Sigmoid colon (tissue), 7 donors: ENCODE results near the gene SERPINA9. TPM values are rescaled to one million over a fixed set of nuclear protein-coding genes. Genes with fewer than 3 reads are reported as not detected.

Experiments
- DNase-seq: peaks from one replicate; pipeline ENCODE4 v3.0.0-alpha.2; 2019
- H3K27ac ChIP-seq, 4 donors: fragments of 200-600 bp; sonication (generic); one replicate each; pipeline ENCODE4 v1.5.1; 2016 to 2019; ENCODE audit warnings: mild to moderate bottlenecking in 1 of 4
- H3K27me3 ChIP-seq, 3 donors: fragments of 200-600 bp; sonication (generic); one replicate each; pipeline ENCODE4 v1.5.1; 2019; ENCODE audit warnings: mild to moderate bottlenecking in 1 of 3
- H3K36me3 ChIP-seq, 4 donors: fragments of 200-600 bp; sonication (generic); one replicate each; pipeline ENCODE4 v1.5.1; 2016 to 2019
- H3K4me1 ChIP-seq, 4 donors: fragments of 200-600 bp; sonication (generic); one replicate each; pipeline ENCODE4 v1.5.1; 2017 to 2019
- H3K4me3 ChIP-seq, 4 donors: fragments of 200-600 bp; sonication (generic); one replicate each; pipeline ENCODE4 v1.5.1; 2017 to 2019; ENCODE audit warnings: mild to moderate bottlenecking in 2 of 4, moderate library complexity in 1 of 4
- H3K9me3 ChIP-seq, 4 donors: fragments of 200-600 bp in 3 of 4; sonication (generic) in 3 of 4; one replicate each; pipeline versions ENCODE4 v1.5.1 to v1.6.1; 2013 to 2019
- EP300 ChIP-seq, 4 donors: sonication (generic); formaldehyde crosslinking; IDR thresholded peaks; one replicate each; pipeline ENCODE4 v1.6.1; 2017; ENCODE audit warnings: antibody characterized with exemption in 4 of 4
- POLR2A ChIP-seq, 2 donors: fragments of 450-650 bp; IDR thresholded peaks; one replicate each; pipeline ENCODE4 v1.6.1; 2016; ENCODE audit warnings: antibody characterized with exemption in 2 of 2, mild to moderate bottlenecking in 2 of 2, moderate library complexity in 2 of 2
- POLR2AphosphoS5 ChIP-seq, 4 donors: sonication (generic); formaldehyde crosslinking; IDR thresholded peaks; one replicate each; pipeline ENCODE4 v1.6.1; 2017; ENCODE audit warnings: antibody characterized with exemption in 4 of 4
- WGBS, 2 donors: extraction: QIAGEN DNeasy Blood & Tissue Kit; methylation state at CpG; one replicate each; pipeline ENCODE4 v1.1.7; 2013; 5-methylcytosine and 5-hydroxymethylcytosine counted together
- intact Hi-C: fragments of 100-400 bp; cut with DNase I; formaldehyde crosslinking; loops from one replicate; pipeline ENCODE4 v1.15.1; 2023
- polyA plus RNA-seq, 3 donors: library from polyadenylated mRNA; stranded (reverse); fragments of 200-250 nt; gene quantifications; one replicate each; pipeline ENCODE4 v1.2.3, GENCODE V29; 2013
- total RNA-seq, 4 donors: library from RNA; depleted of rRNA; stranded (reverse); fragments of >200 nt; gene quantifications; one replicate each; pipeline ENCODE4 v1.1.0, GENCODE V29; 2016
- TF ChIP-seq, protein P1 (sequence below), 4 experiments: fragments of 450-650 bp in 3 of 4; fragments of 200-600 bp in 1 of 4; IDR thresholded peaks; one replicate each; pipeline ENCODE4 v1.5.1; 2016 to 2019; ENCODE audit warnings: antibody characterized with exemption in 4 of 4, mild to moderate bottlenecking in 3 of 4, moderate library complexity in 2 of 4
- donor health status: healthy with polysubstance abuse.
- donor health status: Bipolar disorder and iron deficiency.
- donor health status: healthy.

The SERPINA9 gene
- total and polyA plus RNA-seq, 7 donors: 0.80 TPM; not detected in 6

- Histone ChIP-seq H3K4me1 (no peaks in the 10 kb centered on the region), H3K36me3 (no peaks in the 10 kb centered on the region), H3K27me3 (no peaks in the 10 kb centered on the region), H3K9me3 (no peaks in the 10 kb centered on the region), H3K4me3 (no peak overlapping the region), H3K27ac (no peak overlapping the region)
- no peak for DNase-seq
- 52 to 56% methylated on average over 5 of the region's 5 CpGs for WGBS, 2 donors
- intact Hi-C loops: no loop called here
- TF ChIP-seq, protein P1, sequence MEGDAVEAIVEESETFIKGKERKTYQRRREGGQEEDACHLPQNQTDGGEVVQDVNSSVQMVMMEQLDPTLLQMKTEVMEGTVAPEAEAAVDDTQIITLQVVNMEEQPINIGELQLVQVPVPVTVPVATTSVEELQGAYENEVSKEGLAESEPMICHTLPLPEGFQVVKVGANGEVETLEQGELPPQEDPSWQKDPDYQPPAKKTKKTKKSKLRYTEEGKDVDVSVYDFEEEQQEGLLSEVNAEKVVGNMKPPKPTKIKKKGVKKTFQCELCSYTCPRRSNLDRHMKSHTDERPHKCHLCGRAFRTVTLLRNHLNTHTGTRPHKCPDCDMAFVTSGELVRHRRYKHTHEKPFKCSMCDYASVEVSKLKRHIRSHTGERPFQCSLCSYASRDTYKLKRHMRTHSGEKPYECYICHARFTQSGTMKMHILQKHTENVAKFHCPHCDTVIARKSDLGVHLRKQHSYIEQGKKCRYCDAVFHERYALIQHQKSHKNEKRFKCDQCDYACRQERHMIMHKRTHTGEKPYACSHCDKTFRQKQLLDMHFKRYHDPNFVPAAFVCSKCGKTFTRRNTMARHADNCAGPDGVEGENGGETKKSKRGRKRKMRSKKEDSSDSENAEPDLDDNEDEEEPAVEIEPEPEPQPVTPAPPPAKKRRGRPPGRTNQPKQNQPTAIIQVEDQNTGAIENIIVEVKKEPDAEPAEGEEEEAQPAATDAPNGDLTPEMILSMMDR (IDR thresholded peaks at IDR 0.05): no peak
- TF ChIP-seq EP300 (IDR thresholded peaks at IDR 0.05): no peak
- TF ChIP-seq POLR2AphosphoS5 (IDR thresholded peaks at IDR 0.05): no peak
- no peak for TF ChIP-seq POLR2A (IDR thresholded peaks at IDR 0.05)
Observed at GRCh38 chr14:94521375-94522114, 45.5 kb upstream of the SERPINA9 start.

DNA sequence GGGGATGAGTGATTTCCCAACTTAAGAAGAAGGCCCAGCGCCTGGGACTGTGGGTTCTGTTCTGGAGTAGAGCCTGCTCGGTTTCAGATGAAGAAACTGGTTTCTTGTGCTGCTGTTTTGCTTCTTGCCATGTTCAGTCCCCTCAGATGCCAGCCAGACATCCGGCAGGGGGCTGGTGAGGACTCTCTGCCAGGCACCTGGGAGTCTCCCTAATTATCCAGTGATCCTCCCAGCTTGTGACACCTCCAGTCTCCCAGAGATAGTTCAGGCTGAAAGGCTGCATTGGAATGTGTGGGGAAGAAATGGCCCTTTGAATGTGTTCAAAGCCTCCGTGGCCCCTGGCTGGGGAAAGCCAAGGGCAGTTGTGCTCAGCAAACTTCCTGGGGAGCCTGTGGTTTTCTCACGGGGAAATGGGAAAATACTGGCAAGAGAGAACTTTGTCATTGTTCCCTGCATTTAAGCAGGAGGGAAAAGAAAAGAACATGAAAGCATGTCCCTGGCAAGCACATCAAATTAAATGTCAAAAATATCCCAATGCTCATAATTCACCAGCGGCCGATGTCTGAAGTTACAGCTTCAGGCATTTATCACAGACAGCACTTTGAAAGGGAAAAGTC is 41.8 kb upstream of the SERPINA9 start:
- TF ChIP-seq EP300 (IDR thresholded peaks at IDR 0.05) (no peak), POLR2AphosphoS5 (IDR thresholded peaks at IDR 0.05) (peak in 1 of 4 donors; percentile 57)
- H3K4me3 ChIP-seq: no peak overlapping the region
- 55 to 58% methylated on average over 7 of the region's 7 CpGs for WGBS, 2 donors
- no peak overlapping the region for H3K27ac ChIP-seq
- intact Hi-C loops: no loop called here
- DNase-seq: no peak
- H3K9me3 ChIP-seq: no peaks in the 10 kb centered on the region
- no peaks in the 10 kb centered on the region for H3K36me3 ChIP-seq
- H3K27me3 ChIP-seq: peaks cover 0 to 7% (median 0%) of the 10 kb centered on the region in 3 donors
- no peaks in the 10 kb centered on the region for H3K4me1 ChIP-seq

- peaks cover 0 to 7% (median 0%) of the 10 kb centered on the region in 3 donors for H3K27me3 ChIP-seq
- intact Hi-C loops: no loop called here
- TF ChIP-seq POLR2A (IDR thresholded peaks at IDR 0.05) (no peak), POLR2AphosphoS5 (IDR thresholded peaks at IDR 0.05) (no peak), EP300 (IDR thresholded peaks at IDR 0.05) (no peak)
- TF ChIP-seq, protein P1 (IDR thresholded peaks at IDR 0.05): no peak
- WGBS, 2 donors: 76 to 79% methylated on average over 10 of the region's 10 CpGs
- H3K27ac ChIP-seq: no peak overlapping the region
- no peak overlapping the region for H3K4me3 ChIP-seq
- no peaks in the 10 kb centered on the region for H3K36me3 ChIP-seq
- no peaks in the 10 kb centered on the region for H3K4me1 ChIP-seq
- no peaks in the 10 kb centered on the region for H3K9me3 ChIP-seq
- DNase-seq: no peak
Observed at GRCh38 chr14:94517248-94517640, 41.2 kb upstream of the SERPINA9 start.

GRCh38 chr14:94515856-94516255 is 39.9 kb upstream of the SERPINA9 start:
- no peak for DNase-seq
- no peak overlapping the region for H3K4me3 ChIP-seq
- intact Hi-C loops: no loop called here
- H3K4me1 ChIP-seq: no peaks in the 10 kb centered on the region
- H3K27me3 ChIP-seq: peaks cover 0 to 7% (median 0%) of the 10 kb centered on the region in 3 donors
- H3K9me3 ChIP-seq: no peaks in the 10 kb centered on the region
- no peaks in the 10 kb centered on the region for H3K36me3 ChIP-seq
- TF ChIP-seq POLR2AphosphoS5 (IDR thresholded peaks at IDR 0.05) (no peak), POLR2A (IDR thresholded peaks at IDR 0.05) (no peak), EP300 (IDR thresholded peaks at IDR 0.05) (no peak)
- TF ChIP-seq, protein P1 (IDR thresholded peaks at IDR 0.05): no peak
- WGBS, 2 donors: 90 to 91% methylated on average over 6 of the region's 6 CpGs
- no peak overlapping the region for H3K27ac ChIP-seq

GRCh38 chr14:94515426-94515825 is 39.4 kb upstream of the SERPINA9 start:
- Histone ChIP-seq H3K9me3 (no peaks in the 10 kb centered on the region), H3K36me3 (no peaks in the 10 kb centered on the region), H3K4me1 (no peaks in the 10 kb centered on the region), H3K4me3 (no peak overlapping the region), H3K27me3 (peaks cover 0 to 7% (median 0%) of the 10 kb centered on the region in 3 donors), H3K27ac (no peak overlapping the region)
- intact Hi-C loops: no loop called here
- WGBS, 2 donors: 81 to 83% methylated on average over 9 of the region's 9 CpGs
- TF ChIP-seq, protein P1 (IDR thresholded peaks at IDR 0.05): no peak
- no peak for TF ChIP-seq EP300 (IDR thresholded peaks at IDR 0.05)
- TF ChIP-seq POLR2AphosphoS5 (IDR thresholded peaks at IDR 0.05): no peak
- no peak for TF ChIP-seq POLR2A (IDR thresholded peaks at IDR 0.05)
- no peak for DNase-seq
